ENCODE results near the gene RPLP1.
A peak's percentile ranks its signal among the peaks of the same experiment; 100 is the strongest.

Gene RPLP1

GRCh38 chr15:69468241-69469121 is 15.9 kb downstream of the RPLP1 start (continued):
- TF ChIP-seq, protein P1, sequence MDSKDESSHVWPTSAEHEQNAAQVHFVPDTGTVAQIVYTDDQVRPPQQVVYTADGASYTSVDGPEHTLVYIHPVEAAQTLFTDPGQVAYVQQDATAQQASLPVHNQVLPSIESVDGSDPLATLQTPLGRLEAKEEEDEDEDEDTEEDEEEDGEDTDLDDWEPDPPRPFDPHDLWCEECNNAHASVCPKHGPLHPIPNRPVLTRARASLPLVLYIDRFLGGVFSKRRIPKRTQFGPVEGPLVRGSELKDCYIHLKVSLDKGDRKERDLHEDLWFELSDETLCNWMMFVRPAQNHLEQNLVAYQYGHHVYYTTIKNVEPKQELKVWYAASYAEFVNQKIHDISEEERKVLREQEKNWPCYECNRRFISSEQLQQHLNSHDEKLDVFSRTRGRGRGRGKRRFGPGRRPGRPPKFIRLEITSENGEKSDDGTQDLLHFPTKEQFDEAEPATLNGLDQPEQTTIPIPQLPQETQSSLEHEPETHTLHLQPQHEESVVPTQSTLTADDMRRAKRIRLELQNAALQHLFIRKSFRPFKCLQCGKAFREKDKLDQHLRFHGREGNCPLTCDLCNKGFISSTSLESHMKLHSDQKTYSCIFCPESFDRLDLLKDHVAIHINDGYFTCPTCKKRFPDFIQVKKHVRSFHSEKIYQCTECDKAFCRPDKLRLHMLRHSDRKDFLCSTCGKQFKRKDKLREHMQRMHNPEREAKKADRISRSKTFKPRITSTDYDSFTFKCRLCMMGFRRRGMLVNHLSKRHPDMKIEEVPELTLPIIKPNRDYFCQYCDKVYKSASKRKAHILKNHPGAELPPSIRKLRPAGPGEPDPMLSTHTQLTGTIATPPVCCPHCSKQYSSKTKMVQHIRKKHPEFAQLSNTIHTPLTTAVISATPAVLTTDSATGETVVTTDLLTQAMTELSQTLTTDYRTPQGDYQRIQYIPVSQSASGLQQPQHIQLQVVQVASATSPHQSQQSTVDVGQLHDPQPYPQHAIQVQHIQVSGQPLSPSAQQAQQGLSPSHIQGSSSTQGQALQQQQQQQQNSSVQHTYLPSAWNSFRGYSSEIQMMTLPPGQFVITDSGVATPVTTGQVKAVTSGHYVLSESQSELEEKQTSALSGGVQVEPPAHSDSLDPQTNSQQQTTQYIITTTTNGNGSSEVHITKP (tag by site-specific recombination; IDR thresholded peaks at IDR 0.05) = peak; percentile 74
- TF ChIP-seq ZNF561 (tag by site-specific recombination; IDR thresholded peaks at IDR 0.05; ENCODE audit: borderline replicate concordance) = no peak
- TF ChIP-seq ZNF174 (tag by site-specific recombination; IDR thresholded peaks at IDR 0.05) = no peak
- no peak for TF ChIP-seq ZNF560 (tag by site-specific recombination; IDR thresholded peaks at IDR 0.05; ENCODE audit: borderline replicate concordance)
- TF ChIP-seq, protein P2, sequence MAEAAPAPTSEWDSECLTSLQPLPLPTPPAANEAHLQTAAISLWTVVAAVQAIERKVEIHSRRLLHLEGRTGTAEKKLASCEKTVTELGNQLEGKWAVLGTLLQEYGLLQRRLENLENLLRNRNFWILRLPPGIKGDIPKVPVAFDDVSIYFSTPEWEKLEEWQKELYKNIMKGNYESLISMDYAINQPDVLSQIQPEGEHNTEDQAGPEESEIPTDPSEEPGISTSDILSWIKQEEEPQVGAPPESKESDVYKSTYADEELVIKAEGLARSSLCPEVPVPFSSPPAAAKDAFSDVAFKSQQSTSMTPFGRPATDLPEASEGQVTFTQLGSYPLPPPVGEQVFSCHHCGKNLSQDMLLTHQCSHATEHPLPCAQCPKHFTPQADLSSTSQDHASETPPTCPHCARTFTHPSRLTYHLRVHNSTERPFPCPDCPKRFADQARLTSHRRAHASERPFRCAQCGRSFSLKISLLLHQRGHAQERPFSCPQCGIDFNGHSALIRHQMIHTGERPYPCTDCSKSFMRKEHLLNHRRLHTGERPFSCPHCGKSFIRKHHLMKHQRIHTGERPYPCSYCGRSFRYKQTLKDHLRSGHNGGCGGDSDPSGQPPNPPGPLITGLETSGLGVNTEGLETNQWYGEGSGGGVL (tag by site-specific recombination; IDR thresholded peaks at IDR 0.05) = peak; percentile 33; the same call in 1 of the 2 replicates
- no peak for TF ChIP-seq TCF7L2 (IDR thresholded peaks at IDR 0.05; ENCODE audit: borderline replicate concordance, low read depth, low read length)
- TF ChIP-seq ZNF292 (tag by site-specific recombination; IDR thresholded peaks at IDR 0.05; ENCODE audit: borderline replicate concordance, low read depth) = no peak
- TF ChIP-seq ZNF112 (tag by site-specific recombination; IDR thresholded peaks at IDR 0.05) = no peak
- no peak for TF ChIP-seq HOXD13 (CRISPR knock-in tag; IDR thresholded peaks at IDR 0.05; ENCODE audit: borderline replicate concordance)
- 0 out of 2 replicates have a peak, but pooled peaks have one; percentile 21 for TF ChIP-seq SCRT1 (tag by site-specific recombination; IDR thresholded peaks at IDR 0.05; ENCODE audit: borderline replicate concordance)
- no peak for TF ChIP-seq BCL6B (tag by site-specific recombination; IDR thresholded peaks at IDR 0.05)
- no peak for TF ChIP-seq ZNF529 (tag by site-specific recombination; IDR thresholded peaks at IDR 0.05; ENCODE audit: insufficient replicate concordance)
- peak; percentile 44; the same call in 1 of the 2 replicates for TF ChIP-seq FEZF1 (tag by site-specific recombination; IDR thresholded peaks at IDR 0.05)
- TF ChIP-seq SETDB1 (IDR thresholded peaks at IDR 0.05; ENCODE audit: insufficient read length, low read length) = no peak
- no peak for TF ChIP-seq SALL2 (tag by site-specific recombination; IDR thresholded peaks at IDR 0.05; ENCODE audit: borderline replicate concordance)
- TF ChIP-seq REPIN1 (tag by site-specific recombination; IDR thresholded peaks at IDR 0.05; ENCODE audit: low read depth) = no peak
- no peak for TF ChIP-seq ZNF791 (tag by site-specific recombination; IDR thresholded peaks at IDR 0.05)
- TF ChIP-seq ZNF600 (tag by site-specific recombination; IDR thresholded peaks at IDR 0.05) = peak; percentile 68; the same call in 1 of the 2 replicates
- no peak for TF ChIP-seq ZNF324 (tag by site-specific recombination; IDR thresholded peaks at IDR 0.05)
- no peak for TF ChIP-seq MYNN (tag by site-specific recombination; IDR thresholded peaks at IDR 0.05; ENCODE audit: borderline replicate concordance)
- TF ChIP-seq ZNF366 (tag by site-specific recombination; conservative IDR thresholded peaks at IDR 0.05) = no peak
- no peak for TF ChIP-seq ZNF792 (tag by site-specific recombination; IDR thresholded peaks at IDR 0.05)
- TF ChIP-seq SP3 (tag by site-specific recombination; IDR thresholded peaks at IDR 0.05) = no peak
- 0 out of 2 replicates have a peak, but pooled peaks have one; percentile 14 for TF ChIP-seq PRDM1 (tag by site-specific recombination; IDR thresholded peaks at IDR 0.05)
- no peak for TF ChIP-seq ZNF670 (tag by site-specific recombination; IDR thresholded peaks at IDR 0.05; ENCODE audit: low read depth)
- peak; percentile 43; the same call in 1 of the 2 replicates for TF ChIP-seq SP7 (tag by site-specific recombination; IDR thresholded peaks at IDR 0.05)

All from HEK293 (cell line).